Duodenal mucosa (tissue), 2 donors: ENCODE results near the gene MTSS2.
A peak's percentile ranks its signal among the peaks of the same experiment; 100 is the strongest.

Experiments
- H3K27ac ChIP-seq: one replicate; pipeline ENCODE4 v1.7.0; 2013; ENCODE audit warnings: low read depth, low read length
- H3K27me3 ChIP-seq, 2 donors: one replicate each; pipeline ENCODE4 v1.7.0; 2013; ENCODE audit warnings: low read length in 2 of 2, control low read depth in 1 of 2; ENCODE audit not compliant: insufficient read depth in 2 of 2, control insufficient read depth in 1 of 2
- H3K36me3 ChIP-seq, 2 donors: one replicate each; pipeline ENCODE4 v1.7.0; 2013; ENCODE audit warnings: low read length in 2 of 2, control low read depth in 1 of 2; ENCODE audit not compliant: insufficient read depth in 2 of 2, control insufficient read depth in 1 of 2
- H3K4me1 ChIP-seq, 2 donors: one replicate each; pipeline ENCODE4 v1.7.0; 2013; ENCODE audit warnings: low read length in 2 of 2, control low read depth in 1 of 2; ENCODE audit not compliant: insufficient read depth in 2 of 2, control insufficient read depth in 1 of 2
- H3K4me3 ChIP-seq, 2 donors: one replicate each; pipeline ENCODE4 v1.7.0; 2013; ENCODE audit warnings: low read length in 2 of 2, low read depth in 1 of 2
- H3K9ac ChIP-seq, 2 donors: one replicate each; pipeline ENCODE4 v1.7.0; 2013; ENCODE audit warnings: low read length in 2 of 2, low read depth in 1 of 2
- H3K9me3 ChIP-seq, 2 donors: one replicate each; pipeline ENCODE4 v1.7.0; 2013; ENCODE audit warnings: low read length in 2 of 2, control low read depth in 1 of 2; ENCODE audit not compliant: control insufficient read depth in 1 of 2

MTSS2 gene

DNA sequence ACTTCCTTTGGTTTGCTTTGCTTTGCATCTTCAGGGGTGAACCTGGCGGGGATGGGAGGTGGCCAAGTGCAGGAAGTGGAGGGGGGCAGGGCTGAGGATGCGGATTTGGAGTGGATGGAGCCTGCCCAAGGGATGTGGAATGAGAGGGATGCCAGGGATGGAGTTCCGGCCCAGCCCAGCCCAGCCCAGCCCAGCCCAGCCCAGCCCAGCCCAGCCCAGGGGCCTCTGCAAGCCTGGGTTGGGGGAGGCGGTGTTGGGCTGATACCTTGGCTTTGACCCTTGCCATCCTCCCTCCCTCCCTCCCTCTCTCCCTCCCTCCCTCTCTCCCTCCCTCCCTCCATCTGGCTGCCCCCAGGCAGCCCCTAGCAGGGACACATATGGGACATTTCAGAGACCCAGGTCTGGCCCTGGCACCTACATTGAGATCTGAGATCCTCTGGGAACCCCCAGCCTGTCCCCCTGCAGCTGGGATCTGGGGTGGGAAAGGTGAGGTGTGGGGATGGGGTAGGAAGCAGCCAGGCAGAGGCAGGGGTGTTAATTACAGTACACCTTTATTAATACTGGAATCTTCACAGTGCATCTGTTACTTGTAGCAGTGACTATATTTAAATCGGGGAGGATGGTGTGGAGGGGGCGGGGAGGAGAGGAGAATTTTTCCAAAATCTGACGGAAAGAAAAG is 25.0 kb downstream of the MTSS2 start:
- H3K4me1 ChIP-seq: no peaks in the 10 kb centered on the region
- H3K9me3 ChIP-seq: no peaks in the 10 kb centered on the region
- H3K9ac ChIP-seq: no peak overlapping the region
- no peak overlapping the region for H3K27ac ChIP-seq
- H3K4me3 ChIP-seq: no peak overlapping the region
- H3K36me3 ChIP-seq: peaks cover 4 to 10% of the 10 kb centered on the region in 2 donors
- no peaks in the 10 kb centered on the region for H3K27me3 ChIP-seq

DNA sequence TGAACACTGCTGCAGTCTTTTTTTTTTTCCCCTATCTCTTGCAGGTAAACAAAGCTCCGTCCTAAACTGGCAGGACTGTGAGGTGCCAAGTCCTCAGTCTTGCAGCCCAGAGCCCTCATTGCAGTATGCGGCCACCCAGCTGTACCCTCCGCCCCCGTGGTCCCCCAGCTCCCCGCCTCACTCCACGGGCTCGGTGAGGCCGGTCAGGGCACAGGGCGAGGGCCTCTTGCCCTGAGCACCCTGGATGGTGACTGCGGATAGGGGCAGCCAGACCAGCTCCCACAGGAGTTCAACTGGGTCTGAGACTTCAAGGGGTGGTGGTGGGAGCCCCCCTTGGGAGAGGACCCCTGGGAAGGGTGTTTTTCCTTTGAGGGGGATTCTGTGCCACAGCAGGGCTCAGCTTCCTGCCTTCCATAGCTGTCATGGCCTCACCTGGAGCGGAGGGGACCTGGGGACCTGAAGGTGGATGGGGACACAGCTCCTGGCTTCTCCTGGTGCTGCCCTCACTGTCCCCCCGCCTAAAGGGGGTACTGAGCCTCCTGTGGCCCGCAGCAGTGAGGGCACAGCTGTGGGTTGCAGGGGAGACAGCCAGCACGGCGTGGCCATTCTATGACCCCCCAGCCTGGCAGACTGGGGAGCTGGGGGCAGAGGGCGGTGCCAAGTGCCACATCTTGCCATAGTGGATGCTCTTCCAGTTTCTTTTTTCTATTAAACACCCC is 25.7 kb downstream of the MTSS2 start:
- H3K27me3 ChIP-seq: no peaks in the 10 kb centered on the region
- H3K4me1 ChIP-seq: no peaks in the 10 kb centered on the region
- no peak overlapping the region for H3K4me3 ChIP-seq
- no peaks in the 10 kb centered on the region for H3K9me3 ChIP-seq
- no peak overlapping the region for H3K27ac ChIP-seq
- peaks cover 4 to 9% of the 10 kb centered on the region in 2 donors for H3K36me3 ChIP-seq
- H3K9ac ChIP-seq: no peak overlapping the region

DNA sequence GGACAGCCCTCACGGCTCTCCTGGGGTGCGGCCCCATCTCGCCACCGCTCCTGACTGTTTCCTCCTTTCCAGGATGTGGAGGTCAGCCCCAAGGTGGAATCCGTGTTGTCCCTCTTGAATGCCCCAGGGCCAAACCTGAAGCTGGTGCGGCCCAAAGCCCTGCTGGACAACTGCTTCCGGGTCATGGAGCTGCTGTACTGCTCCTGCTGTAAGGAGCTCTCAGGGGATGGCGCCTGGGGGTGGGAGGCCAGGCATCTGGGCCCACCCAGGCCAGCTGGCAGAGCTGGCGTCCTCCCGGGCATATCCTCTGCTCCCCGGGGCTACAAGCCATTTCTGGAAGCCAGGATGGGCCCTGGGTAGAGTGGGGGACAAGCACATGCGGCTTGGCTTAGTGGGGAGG is 26.3 kb downstream of the MTSS2 start:
- H3K9me3 ChIP-seq: no peaks in the 10 kb centered on the region
- peaks cover 2 to 4% of the 10 kb centered on the region in 2 donors for H3K36me3 ChIP-seq
- no peaks in the 10 kb centered on the region for H3K4me1 ChIP-seq
- no peak overlapping the region for H3K4me3 ChIP-seq
- H3K27me3 ChIP-seq: no peaks in the 10 kb centered on the region
- H3K27ac ChIP-seq: no peak overlapping the region
- H3K9ac ChIP-seq: no peak overlapping the region

DNA sequence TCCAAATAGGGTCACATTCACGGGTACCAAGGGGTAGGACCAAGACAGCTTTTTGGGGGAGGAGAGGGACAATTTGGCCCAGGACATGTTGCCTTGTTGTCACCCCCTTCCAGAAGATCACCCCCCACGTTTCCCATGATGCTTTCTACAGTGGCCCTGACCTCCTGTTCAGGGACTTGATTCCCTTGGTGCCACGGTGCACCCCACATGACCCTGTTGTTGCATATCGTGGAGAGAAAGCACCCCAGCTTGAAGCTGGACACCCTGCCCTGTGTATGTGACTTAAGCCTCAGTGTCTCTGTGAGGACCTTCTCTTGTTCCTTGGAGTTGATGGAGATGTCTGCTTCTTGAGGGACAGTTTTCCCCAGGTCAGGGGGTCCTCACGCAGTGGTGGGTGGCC is 26.9 kb downstream of the MTSS2 start:
- Histone ChIP-seq H3K4me1 (peaks cover 4 to 5% of the 10 kb centered on the region in 2 donors), H3K9me3 (no peaks in the 10 kb centered on the region), H3K4me3 (no peak overlapping the region), H3K27ac (no peak overlapping the region), H3K9ac (no peak overlapping the region), H3K27me3 (no peaks in the 10 kb centered on the region), H3K36me3 (no peaks in the 10 kb centered on the region)

DNA sequence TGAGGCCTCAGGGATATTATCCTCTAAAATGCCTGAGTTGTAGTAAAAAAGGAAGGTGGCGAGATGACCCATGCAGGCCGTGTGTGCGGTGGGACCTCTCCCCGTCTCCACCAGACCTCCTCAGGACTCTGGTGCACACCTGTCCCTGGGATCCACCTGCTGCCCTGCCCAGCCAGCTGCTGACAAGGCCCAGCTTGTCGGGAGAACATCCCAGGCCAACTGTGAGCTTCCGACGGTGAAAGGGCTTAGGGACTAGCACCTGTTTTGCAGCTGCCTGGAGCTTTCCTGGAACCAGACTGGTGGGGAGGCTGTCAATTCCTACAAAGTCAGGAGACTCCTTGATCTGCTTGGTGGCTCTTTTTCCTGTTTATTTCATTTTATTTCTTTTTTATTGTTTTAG is 27.9 kb downstream of the MTSS2 start:
- Histone ChIP-seq H3K36me3 (no peaks in the 10 kb centered on the region), H3K4me1 (peaks cover 6 to 7% of the 10 kb centered on the region in 2 donors), H3K4me3 (no peak overlapping the region), H3K27ac (no peak overlapping the region), H3K9ac (no peak overlapping the region), H3K9me3 (no peaks in the 10 kb centered on the region), H3K27me3 (no peaks in the 10 kb centered on the region)

DNA sequence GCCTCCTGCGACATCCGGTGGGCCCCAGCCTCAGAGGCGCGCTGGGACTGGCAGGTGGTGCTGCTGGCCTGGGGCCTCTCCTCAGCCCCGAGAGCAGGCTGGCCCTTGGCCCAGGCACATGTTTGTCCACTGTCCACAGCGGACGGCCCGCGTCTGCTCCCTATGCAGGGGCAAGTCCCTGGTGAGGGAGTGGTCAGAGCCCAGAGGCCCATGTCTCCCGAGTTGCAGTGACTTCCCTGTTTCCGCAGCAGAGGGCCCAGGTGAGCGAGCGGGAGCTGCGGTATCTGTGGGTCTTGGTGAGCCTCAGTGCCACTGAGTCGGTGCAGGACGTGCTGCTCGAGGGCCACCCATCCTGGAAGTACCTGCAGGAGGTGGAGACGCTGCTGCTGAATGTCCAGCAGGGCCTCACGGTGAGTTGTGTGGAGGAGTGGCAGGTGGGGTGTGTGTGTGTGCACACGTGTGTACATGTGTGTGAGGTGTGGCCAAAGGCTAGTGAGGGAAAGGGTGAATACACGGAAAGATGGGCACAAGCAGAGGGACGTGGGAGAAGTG is 29.1 kb downstream of the MTSS2 start:
- Histone ChIP-seq H3K4me3 (no peak overlapping the region), H3K9ac (no peak overlapping the region), H3K36me3 (no peaks in the 10 kb centered on the region), H3K27ac (no peak overlapping the region), H3K4me1 (peaks cover 6 to 7% of the 10 kb centered on the region in 2 donors), H3K27me3 (no peaks in the 10 kb centered on the region), H3K9me3 (no peaks in the 10 kb centered on the region)

DNA sequence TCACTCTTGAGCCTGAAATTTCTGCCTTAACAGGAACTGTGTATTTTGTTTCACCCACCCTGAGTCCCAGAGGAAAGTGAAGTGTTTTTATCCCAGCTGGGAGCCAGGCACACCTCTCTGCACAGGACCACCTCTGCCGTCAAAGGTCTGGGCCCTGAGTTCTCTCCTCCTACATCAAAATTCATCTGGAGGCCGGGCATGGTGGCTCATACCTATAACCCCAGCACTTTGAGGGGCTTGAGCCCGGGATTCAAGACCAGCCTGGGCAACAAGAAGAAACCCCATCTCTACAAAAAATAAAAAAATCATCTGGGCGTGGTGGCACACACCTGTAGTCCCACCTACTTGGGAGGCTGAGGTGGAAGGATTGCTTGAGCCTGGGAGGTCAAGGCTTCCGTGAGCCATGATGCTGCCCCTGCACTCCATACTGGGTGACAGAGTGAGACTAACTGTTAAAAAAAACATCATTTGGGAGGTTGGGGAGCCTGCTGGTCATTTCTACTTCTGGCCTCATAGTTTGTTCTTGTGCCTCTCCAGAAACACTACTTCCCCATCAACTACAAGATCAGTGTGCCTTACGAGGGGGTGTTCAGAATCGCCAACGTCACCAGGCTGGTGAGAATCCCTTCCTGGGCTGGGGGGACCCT is 29.7 kb downstream of the MTSS2 start:
- Histone ChIP-seq H3K4me3 (no peak overlapping the region), H3K27ac (no peak overlapping the region), H3K9me3 (no peaks in the 10 kb centered on the region), H3K9ac (no peak overlapping the region), H3K4me1 (peaks cover 6 to 7% of the 10 kb centered on the region in 2 donors), H3K27me3 (no peaks in the 10 kb centered on the region), H3K36me3 (no peaks in the 10 kb centered on the region)

DNA sequence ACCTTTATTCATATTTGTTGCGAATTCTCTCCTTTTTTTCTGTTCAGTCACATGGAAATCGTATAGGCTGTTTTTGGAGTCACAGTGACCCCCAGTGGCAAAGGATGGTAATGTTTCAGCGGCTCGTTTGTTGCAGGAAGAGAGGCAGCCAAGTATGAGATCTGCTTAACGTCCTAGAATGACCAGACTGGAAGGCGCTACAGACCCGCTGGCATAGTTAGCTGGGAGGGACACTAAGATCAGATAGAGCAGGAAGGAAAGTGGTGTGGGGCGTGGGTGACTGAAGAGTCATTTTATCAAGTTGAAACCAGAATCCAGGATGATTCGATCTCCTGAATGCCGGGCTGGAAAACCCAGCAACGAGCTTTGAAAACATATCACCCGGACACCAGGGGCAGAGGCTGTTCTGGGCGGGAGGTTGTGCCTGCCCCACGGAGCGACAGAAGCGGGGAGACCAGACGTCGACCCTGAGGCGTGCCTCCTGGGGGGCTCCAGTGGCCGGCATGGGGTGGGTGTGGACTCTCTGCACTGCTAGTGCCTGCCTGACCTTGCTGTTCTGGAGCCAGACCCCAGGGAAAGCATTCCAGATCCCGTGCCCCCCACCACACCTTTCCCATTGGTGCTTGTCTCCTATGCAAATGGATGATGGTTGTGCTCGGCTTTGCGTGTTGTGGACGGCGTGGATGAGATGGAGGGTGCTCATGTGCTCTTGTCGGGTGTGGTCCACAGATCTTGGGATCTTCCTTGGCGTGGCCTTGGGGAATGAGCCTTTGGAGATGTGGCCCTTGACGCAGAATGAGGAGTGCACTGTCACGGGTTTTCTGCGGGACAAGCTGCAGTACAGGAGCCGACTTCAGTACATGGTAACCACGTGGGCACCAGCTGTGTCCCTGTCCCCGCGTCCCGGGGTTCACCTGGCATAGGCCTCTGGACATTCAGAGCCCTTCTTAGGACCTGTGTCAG is 31.8 kb downstream of the MTSS2 start:
- Histone ChIP-seq H3K9ac (peak overlapping the region; percentile 34 to 57), H3K4me3 (peak overlapping the region; percentile 57 to 73), H3K4me1 (peaks cover 6 to 7% of the 10 kb centered on the region in 2 donors), H3K27ac (no peak overlapping the region), H3K36me3 (no peaks in the 10 kb centered on the region), H3K9me3 (no peaks in the 10 kb centered on the region), H3K27me3 (no peaks in the 10 kb centered on the region)

DNA sequence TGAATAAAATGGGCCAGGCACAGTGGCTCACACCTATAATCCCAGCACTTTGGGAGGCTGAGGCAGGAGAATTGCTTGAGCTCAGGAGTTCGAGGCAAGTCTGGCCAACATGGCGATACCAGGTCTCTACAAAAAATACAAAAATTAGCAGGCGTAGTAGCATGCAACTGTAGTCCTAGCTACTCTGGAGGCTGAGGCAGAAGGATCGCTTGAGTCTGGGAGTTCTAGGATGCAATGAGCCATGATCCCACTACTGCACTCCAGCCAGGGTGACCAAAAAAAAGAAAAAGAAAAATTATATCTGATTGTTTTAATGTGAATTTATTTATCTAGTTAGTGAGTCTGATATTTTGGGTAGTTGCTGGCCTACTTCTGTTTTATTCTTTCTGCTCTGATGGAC is 32.4 kb downstream of the MTSS2 start:
- Histone ChIP-seq H3K36me3 (no peaks in the 10 kb centered on the region), H3K9ac (no peak overlapping the region), H3K27me3 (no peaks in the 10 kb centered on the region), H3K4me3 (no peak overlapping the region), H3K9me3 (no peaks in the 10 kb centered on the region), H3K4me1 (peaks cover 6 to 7% of the 10 kb centered on the region in 2 donors), H3K27ac (no peak overlapping the region)
